ENCODE measurements around the gene ASB18. TPM values are rescaled to one million over a fixed set of nuclear protein-coding genes. Genes with fewer than 3 reads are reported as not detected.
"Not testable (repeated sequence)": the region's sequence is repeated elsewhere in the genome, so short reads cannot be mapped to it uniquely, and the experiment has no call there.

The ASB18 gene
- total RNA-seq, 1 experiment from 2014 or later = not detected

DNA sequence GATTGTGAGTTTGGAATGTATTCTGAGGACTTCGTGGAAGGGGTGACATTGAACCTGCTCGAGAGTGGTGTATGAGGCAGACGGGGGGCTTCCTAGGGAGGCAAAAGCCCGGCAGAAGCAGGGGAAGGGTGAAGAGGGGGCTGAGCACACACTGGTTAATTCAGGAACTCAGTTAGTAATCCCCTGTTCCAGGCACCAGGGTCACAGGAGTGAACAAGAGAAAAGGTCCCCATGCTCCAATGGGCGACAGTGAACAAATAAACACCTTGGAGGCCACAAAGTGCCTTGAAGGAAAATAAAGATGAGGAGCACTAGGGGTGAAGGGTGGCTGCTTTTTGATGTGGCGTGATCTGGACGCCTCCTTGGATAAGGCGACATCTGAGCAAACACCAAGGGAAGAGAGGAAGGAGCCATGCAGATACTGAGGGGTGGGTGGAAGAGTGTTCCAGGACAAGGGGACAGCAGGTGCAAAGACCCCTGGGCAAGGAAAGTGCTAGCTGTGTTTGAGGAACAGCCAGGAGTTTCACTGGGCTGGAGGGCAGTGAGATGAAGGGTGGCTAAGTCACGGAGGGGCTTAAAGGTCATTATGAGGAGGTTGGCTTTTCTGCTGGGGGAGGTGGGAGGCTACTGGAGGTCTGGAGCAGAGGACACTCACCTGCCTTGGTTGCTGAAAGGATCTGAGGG, 26.7 kb upstream of the ASB18 start:
- ATAC-seq (no peak), DNase-seq (ENCODE audit: low spot score) (no peak)
- Mint-ChIP-seq H3K4me3 (no peak overlapping the region), H3K4me1 (no peaks in the 10 kb centered on the region), H3K9me3 (no peaks in the 10 kb centered on the region), H3K27me3 (ENCODE audit: low read depth) (peaks cover 6% of the 10 kb centered on the region), H3K36me3 (no peaks in the 10 kb centered on the region), H3K27ac (no peak overlapping the region)
- POLR2A ChIA-PET = no interaction called here
- CTCF ChIA-PET = interaction anchor here (0.6 kb wide), 1 partner anchor 23 kb away, joined by 5 read pairs; no protein-coding TSS in a partner anchor
- TF ChIP-seq, protein P1, sequence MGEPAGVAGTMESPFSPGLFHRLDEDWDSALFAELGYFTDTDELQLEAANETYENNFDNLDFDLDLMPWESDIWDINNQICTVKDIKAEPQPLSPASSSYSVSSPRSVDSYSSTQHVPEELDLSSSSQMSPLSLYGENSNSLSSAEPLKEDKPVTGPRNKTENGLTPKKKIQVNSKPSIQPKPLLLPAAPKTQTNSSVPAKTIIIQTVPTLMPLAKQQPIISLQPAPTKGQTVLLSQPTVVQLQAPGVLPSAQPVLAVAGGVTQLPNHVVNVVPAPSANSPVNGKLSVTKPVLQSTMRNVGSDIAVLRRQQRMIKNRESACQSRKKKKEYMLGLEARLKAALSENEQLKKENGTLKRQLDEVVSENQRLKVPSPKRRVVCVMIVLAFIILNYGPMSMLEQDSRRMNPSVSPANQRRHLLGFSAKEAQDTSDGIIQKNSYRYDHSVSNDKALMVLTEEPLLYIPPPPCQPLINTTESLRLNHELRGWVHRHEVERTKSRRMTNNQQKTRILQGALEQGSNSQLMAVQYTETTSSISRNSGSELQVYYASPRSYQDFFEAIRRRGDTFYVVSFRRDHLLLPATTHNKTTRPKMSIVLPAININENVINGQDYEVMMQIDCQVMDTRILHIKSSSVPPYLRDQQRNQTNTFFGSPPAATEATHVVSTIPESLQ (CRISPR knock-in tag; IDR thresholded peaks at IDR 0.05) = no peak
- no peak for TF ChIP-seq TCF7 (CRISPR knock-in tag; IDR thresholded peaks at IDR 0.05; ENCODE audit: low read depth)
- TF ChIP-seq JUN (CRISPR knock-in tag; IDR thresholded peaks at IDR 0.05) = no peak
- no peak for TF ChIP-seq NR1H2 (CRISPR knock-in tag; IDR thresholded peaks at IDR 0.05)
- TF ChIP-seq, protein P2, sequence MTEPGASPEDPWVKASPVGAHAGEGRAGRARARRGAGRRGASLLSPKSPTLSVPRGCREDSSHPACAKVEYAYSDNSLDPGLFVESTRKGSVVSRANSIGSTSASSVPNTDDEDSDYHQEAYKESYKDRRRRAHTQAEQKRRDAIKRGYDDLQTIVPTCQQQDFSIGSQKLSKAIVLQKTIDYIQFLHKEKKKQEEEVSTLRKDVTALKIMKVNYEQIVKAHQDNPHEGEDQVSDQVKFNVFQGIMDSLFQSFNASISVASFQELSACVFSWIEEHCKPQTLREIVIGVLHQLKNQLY (CRISPR knock-in tag; IDR thresholded peaks at IDR 0.05) = no peak
- no peak for TF ChIP-seq TP53 (CRISPR knock-in tag; IDR thresholded peaks at IDR 0.05)
- no peak for TF ChIP-seq ZNF219 (CRISPR knock-in tag; IDR thresholded peaks at IDR 0.05; ENCODE audit: borderline replicate concordance)
- no peak for TF ChIP-seq ATF1 (CRISPR knock-in tag; IDR thresholded peaks at IDR 0.05)
- TF ChIP-seq, protein P3, sequence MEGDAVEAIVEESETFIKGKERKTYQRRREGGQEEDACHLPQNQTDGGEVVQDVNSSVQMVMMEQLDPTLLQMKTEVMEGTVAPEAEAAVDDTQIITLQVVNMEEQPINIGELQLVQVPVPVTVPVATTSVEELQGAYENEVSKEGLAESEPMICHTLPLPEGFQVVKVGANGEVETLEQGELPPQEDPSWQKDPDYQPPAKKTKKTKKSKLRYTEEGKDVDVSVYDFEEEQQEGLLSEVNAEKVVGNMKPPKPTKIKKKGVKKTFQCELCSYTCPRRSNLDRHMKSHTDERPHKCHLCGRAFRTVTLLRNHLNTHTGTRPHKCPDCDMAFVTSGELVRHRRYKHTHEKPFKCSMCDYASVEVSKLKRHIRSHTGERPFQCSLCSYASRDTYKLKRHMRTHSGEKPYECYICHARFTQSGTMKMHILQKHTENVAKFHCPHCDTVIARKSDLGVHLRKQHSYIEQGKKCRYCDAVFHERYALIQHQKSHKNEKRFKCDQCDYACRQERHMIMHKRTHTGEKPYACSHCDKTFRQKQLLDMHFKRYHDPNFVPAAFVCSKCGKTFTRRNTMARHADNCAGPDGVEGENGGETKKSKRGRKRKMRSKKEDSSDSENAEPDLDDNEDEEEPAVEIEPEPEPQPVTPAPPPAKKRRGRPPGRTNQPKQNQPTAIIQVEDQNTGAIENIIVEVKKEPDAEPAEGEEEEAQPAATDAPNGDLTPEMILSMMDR (IDR thresholded peaks at IDR 0.05) = no peak

DNA sequence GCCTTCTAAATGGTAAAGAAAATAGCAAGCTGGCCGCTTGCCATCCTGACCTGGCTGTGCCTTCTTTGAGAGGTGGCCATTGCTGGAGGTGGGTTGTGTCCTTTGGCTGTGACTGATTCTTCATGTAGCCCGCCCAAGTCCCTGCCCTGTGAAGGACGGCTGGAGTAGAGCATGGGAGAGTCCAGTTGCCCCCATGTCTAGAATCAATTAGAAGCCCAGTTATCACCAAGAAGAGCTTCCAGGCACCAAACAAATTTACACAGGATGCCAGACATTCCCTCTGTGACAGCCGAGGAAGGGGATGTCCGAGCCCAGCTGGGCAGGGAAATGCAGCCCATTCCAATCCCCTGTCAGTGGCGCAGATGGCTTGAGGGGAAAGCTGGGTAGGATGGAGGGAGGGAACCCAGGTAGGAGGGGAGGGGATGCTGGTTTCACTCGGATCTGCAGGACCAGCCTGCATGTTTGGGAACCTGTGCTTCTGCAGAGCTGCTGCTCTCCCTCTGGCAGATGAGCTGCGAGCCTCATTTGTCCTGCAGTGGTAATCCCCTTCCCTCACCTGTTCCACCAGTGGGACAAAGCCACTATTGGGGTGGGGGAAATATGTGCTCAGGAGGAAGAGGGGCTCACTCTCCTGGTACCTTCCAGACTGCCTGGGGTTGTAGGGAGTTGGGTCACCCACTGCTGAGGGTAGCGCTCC, 25.7 kb upstream of the ASB18 start:
- ChIA-PET POLR2A (no interaction called here), CTCF (interaction anchor here (0.6 to 1.1 kb wide), 2 partner anchors 112 to 148 kb away, joined by 3 to 5 read pairs; no protein-coding TSS in a partner anchor)
- peaks cover 6% of the 10 kb centered on the region for H3K27me3 Mint-ChIP-seq (ENCODE audit: low read depth)
- TF ChIP-seq MXD4 (CRISPR knock-in tag; IDR thresholded peaks at IDR 0.05; ENCODE audit: borderline replicate concordance) (no peak), ZNF138 (CRISPR knock-in tag; conservative IDR thresholded peaks at IDR 0.05) (no peak), ESRRA (CRISPR knock-in tag; IDR thresholded peaks at IDR 0.05; ENCODE audit: borderline replicate concordance) (no peak), HMGA2 (CRISPR knock-in tag; IDR thresholded peaks at IDR 0.05) (no peak), NR1H2 (CRISPR knock-in tag; IDR thresholded peaks at IDR 0.05) (no peak), ZNF121 (CRISPR knock-in tag; IDR thresholded peaks at IDR 0.05) (no peak), ZNF423 (CRISPR knock-in tag; IDR thresholded peaks at IDR 0.05) (no peak)
- TF ChIP-seq, protein P4, sequence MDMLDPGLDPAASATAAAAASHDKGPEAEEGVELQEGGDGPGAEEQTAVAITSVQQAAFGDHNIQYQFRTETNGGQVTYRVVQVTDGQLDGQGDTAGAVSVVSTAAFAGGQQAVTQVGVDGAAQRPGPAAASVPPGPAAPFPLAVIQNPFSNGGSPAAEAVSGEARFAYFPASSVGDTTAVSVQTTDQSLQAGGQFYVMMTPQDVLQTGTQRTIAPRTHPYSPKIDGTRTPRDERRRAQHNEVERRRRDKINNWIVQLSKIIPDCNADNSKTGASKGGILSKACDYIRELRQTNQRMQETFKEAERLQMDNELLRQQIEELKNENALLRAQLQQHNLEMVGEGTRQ (CRISPR knock-in tag; IDR thresholded peaks at IDR 0.05) = no peak
- TF ChIP-seq, protein P5, sequence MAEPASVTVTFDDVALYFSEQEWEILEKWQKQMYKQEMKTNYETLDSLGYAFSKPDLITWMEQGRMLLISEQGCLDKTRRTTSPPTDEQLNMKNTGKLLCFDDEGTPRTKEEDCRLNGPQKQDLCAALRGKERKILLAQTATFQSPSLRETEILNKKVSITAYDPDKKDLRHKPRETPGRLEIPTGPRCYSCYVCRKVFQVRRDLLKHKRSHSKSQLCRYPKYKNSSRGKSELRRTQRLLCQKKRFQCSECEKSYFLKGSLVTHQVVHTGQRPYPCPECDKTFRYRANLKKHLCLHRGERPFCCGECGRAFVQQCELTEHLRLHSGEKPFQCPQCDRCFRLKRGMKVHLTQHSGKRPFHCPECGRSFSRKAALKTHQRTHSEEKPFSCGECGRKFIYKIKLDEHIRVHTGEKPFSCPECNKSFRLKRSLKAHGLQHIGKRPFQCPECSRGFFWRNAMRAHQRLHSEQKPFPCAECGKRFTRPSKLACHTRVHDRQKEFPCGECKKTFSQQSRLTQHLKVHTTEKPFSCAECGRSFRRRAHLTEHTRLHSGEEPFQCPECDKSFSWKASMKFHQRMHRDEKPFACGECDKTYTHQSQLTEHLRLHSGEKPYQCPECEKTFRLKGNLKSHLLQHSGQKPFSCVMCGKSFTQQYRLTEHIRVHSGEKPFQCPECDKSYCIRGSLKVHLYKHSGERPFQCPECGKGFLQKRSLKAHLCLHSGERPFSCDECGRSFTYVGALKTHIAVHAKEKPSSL (CRISPR knock-in tag; conservative IDR thresholded peaks at IDR 0.05) = no peak
- TF ChIP-seq, protein P6, sequence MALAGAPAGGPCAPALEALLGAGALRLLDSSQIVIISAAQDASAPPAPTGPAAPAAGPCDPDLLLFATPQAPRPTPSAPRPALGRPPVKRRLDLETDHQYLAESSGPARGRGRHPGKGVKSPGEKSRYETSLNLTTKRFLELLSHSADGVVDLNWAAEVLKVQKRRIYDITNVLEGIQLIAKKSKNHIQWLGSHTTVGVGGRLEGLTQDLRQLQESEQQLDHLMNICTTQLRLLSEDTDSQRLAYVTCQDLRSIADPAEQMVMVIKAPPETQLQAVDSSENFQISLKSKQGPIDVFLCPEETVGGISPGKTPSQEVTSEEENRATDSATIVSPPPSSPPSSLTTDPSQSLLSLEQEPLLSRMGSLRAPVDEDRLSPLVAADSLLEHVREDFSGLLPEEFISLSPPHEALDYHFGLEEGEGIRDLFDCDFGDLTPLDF (CRISPR knock-in tag; IDR thresholded peaks at IDR 0.05) = no peak
- H3K4me3 Mint-ChIP-seq = no peak overlapping the region
- no peaks in the 10 kb centered on the region for H3K4me1 Mint-ChIP-seq
- no peak for DNase-seq (ENCODE audit: low spot score)
- H3K9me3 Mint-ChIP-seq = peaks cover 2% of the 10 kb centered on the region; the same call in 1 of the 2 replicates
- no peak for ATAC-seq
- H3K27ac Mint-ChIP-seq = no peak overlapping the region
- no peaks in the 10 kb centered on the region for H3K36me3 Mint-ChIP-seq

DNA sequence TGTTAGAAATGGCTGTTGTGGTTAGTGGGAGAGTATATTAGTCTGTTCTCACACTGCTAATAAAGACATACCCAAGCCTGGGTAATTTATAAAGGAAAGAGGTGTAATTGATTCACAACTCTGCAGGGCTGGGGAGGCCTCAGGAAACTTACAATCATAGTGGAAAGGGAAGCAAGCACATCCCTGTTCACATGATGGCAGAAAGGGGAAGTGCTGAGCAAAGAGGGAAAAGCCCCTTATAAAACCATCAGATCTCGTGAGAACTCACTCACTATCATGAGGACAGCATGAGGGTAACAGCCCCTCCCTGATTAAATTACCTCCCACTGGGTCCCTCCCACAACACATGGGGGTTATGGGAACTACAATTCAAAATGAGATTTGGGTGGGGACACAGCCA, 24.2 kb upstream of the ASB18 start:
- H3K4me3 Mint-ChIP-seq; POLR2A ChIA-PET; H3K36me3 Mint-ChIP-seq; H3K4me1 Mint-ChIP-seq; ATAC-seq; H3K27ac Mint-ChIP-seq; H3K27me3 Mint-ChIP-seq (ENCODE audit: low read depth); DNase-seq (ENCODE audit: low spot score): not testable (repeated sequence)
- peaks cover 14% of the 10 kb centered on the region for H3K9me3 Mint-ChIP-seq
- CTCF ChIA-PET = interaction anchor here (0.8 kb wide), 1 partner anchor 142 kb away, joined by 4 read pairs; no protein-coding TSS in a partner anchor

Measured in WTC11 (cell line).